Stimulated activated CD4-positive, alpha-beta T cell treated with anti-CD3 and anti-CD28 coated beads, Interleukin-2, amount 100 ng/mL, for 24 hours (primary cell): ENCODE measurements around the gene C22orf23.
A peak's percentile ranks its signal among the peaks of the same experiment; 100 is the strongest.

Experiments used
- DNase-seq, 2 donors: peaks; one replicate each; pipeline ENCODE4 v3.0.0-alpha.2; 2020

Gene C22orf23

GRCh38 chr22:37896939-37897338 is 56.5 kb downstream of the C22orf23 start:
- no peak for DNase-seq

DNA sequence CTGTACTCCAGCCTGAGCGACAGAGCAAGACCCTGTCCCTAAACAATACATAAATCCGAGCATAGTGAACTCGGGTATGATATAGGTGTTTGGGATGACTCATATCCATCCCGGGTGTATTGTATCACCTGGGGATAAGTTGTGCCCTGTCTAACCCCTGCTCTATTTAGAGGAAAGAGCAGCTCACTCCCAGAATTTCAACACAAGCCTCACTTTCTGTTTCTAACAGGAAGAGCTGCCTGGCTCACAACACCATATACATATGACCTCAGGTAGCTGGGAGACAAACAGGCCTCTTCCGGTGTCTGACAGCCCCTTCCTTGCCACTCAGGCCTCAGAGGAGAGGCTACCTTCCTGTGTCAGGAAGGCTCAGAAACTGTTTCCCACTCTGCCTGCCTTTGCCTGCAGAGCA is 57.2 kb downstream of the C22orf23 start:
- peak in 1 of 2 donors; percentile 29 for DNase-seq

- DNase-seq = no peak
These were observed 58.3 kb downstream of the C22orf23 start for GRCh38 chr22:37894939-37895670.

- no peak for DNase-seq
These were observed 59.8 kb downstream of the C22orf23 start for GRCh38 chr22:37893583-37893983.
